ENCODE data around the gene MGME1.
"Not testable (repeated sequence)": the region's sequence is repeated elsewhere in the genome, so short reads cannot be mapped to it uniquely, and the experiment has no call there.

GRCh38 chr20:17960400-17960885 is 8.4 kb upstream of the MGME1 start:
- not testable (repeated sequence) for TF ChIP-seq EZH2 (IDR thresholded peaks at IDR 0.05; ENCODE audit: borderline replicate concordance, low read depth, low read length); POLR2G (IDR thresholded peaks at IDR 0.05; ENCODE audit: low read depth, low read length); BHLHE40 (IDR thresholded peaks at IDR 0.05; ENCODE audit: low read length)
